ENCODE results near the gene DDX52. TPM values are rescaled to one million over a fixed set of nuclear protein-coding genes. Genes with fewer than 3 reads are reported as not detected.
"Not testable (repeated sequence)": the region's sequence is repeated elsewhere in the genome, so short reads cannot be mapped to it uniquely, and the experiment has no call there.

DDX52 gene
- total RNA-seq, 1 experiment from 2014 or later: 31.9 TPM

GRCh38 chr17:37637956-37638355 lies 5.3 kb downstream of the DDX52 start (continued):
- TF ChIP-seq ETV6 (CRISPR knock-in tag; IDR thresholded peaks at IDR 0.05) (no peak), HMGA2 (CRISPR knock-in tag; IDR thresholded peaks at IDR 0.05) (no peak), ZBTB21 (CRISPR knock-in tag; IDR thresholded peaks at IDR 0.05; ENCODE audit: borderline replicate concordance) (no peak), FOXJ3 (CRISPR knock-in tag; IDR thresholded peaks at IDR 0.05; ENCODE audit: borderline replicate concordance) (no peak), JAZF1 (CRISPR knock-in tag; IDR thresholded peaks at IDR 0.05) (no peak), ZNF138 (CRISPR knock-in tag; conservative IDR thresholded peaks at IDR 0.05) (no peak)

- peaks cover 34% of the 10 kb centered on the region for H3K36me3 Mint-ChIP-seq
- ATAC-seq; POLR2A ChIA-PET; H3K4me3 Mint-ChIP-seq; H3K27me3 Mint-ChIP-seq (ENCODE audit: low read depth); DNase-seq (ENCODE audit: low spot score); H3K4me1 Mint-ChIP-seq; CTCF ChIA-PET; H3K27ac Mint-ChIP-seq; H3K9me3 Mint-ChIP-seq: not testable (repeated sequence)
Observed at GRCh38 chr17:37616430-37616829, 26.8 kb downstream of the DDX52 start.

- no peaks in the 10 kb centered on the region for H3K27me3 Mint-ChIP-seq (ENCODE audit: low read depth)
- ChIA-PET CTCF (no interaction called here), POLR2A (no interaction called here)
- DNase-seq (ENCODE audit: low spot score) (no peak), ATAC-seq (no peak)
- no peak overlapping the region for H3K27ac Mint-ChIP-seq
- H3K36me3 Mint-ChIP-seq: peaks cover 22% of the 10 kb centered on the region
- H3K4me3 Mint-ChIP-seq: no peak overlapping the region
- H3K4me1 Mint-ChIP-seq: no peaks in the 10 kb centered on the region
- no peaks in the 10 kb centered on the region for H3K9me3 Mint-ChIP-seq
- no peak for TF ChIP-seq CREM (CRISPR knock-in tag; IDR thresholded peaks at IDR 0.05)
- no peak for TF ChIP-seq E2F4 (CRISPR knock-in tag; IDR thresholded peaks at IDR 0.05; ENCODE audit: borderline replicate concordance, low read depth)
- no peak for TF ChIP-seq TCF7 (CRISPR knock-in tag; IDR thresholded peaks at IDR 0.05; ENCODE audit: low read depth)
- TF ChIP-seq GABPB1 (CRISPR knock-in tag; IDR thresholded peaks at IDR 0.05): no peak
- no peak for TF ChIP-seq NFYB (CRISPR knock-in tag; conservative IDR thresholded peaks at IDR 0.05; ENCODE audit: low read depth)
- no peak for TF ChIP-seq MXD4 (CRISPR knock-in tag; IDR thresholded peaks at IDR 0.05; ENCODE audit: borderline replicate concordance)
- no peak for TF ChIP-seq E2F5 (CRISPR knock-in tag; IDR thresholded peaks at IDR 0.05)
- TF ChIP-seq PREB (CRISPR knock-in tag; IDR thresholded peaks at IDR 0.05; ENCODE audit: borderline replicate concordance): no peak
- TF ChIP-seq OVOL2 (CRISPR knock-in tag; IDR thresholded peaks at IDR 0.05; ENCODE audit: borderline replicate concordance): no peak
- no peak for TF ChIP-seq ZNF232 (CRISPR knock-in tag; IDR thresholded peaks at IDR 0.05)
- TF ChIP-seq HMGA2 (CRISPR knock-in tag; IDR thresholded peaks at IDR 0.05): no peak
- no peak for TF ChIP-seq MLX (CRISPR knock-in tag; IDR thresholded peaks at IDR 0.05)
- no peak for TF ChIP-seq ZNF121 (CRISPR knock-in tag; IDR thresholded peaks at IDR 0.05)
- no peak for TF ChIP-seq E2F1 (CRISPR knock-in tag; IDR thresholded peaks at IDR 0.05)
- TF ChIP-seq ZNF416 (CRISPR knock-in tag; IDR thresholded peaks at IDR 0.05): no peak
- no peak for TF ChIP-seq ATF2 (CRISPR knock-in tag; IDR thresholded peaks at IDR 0.05; ENCODE audit: borderline replicate concordance, low read depth)
- TF ChIP-seq SOX15 (CRISPR knock-in tag; IDR thresholded peaks at IDR 0.05): no peak
- no peak for TF ChIP-seq RELA (CRISPR knock-in tag; IDR thresholded peaks at IDR 0.05; ENCODE audit: borderline replicate concordance)
- TF ChIP-seq ZNF671 (CRISPR knock-in tag; IDR thresholded peaks at IDR 0.05): no peak
Observed at GRCh38 chr17:37614823-37615222, 28.4 kb downstream of the DDX52 start.

Measured in WTC11 (cell line).